SK-N-SH treated with all-trans-retinoic acid at 6 μM for 48 hours (cell line): ENCODE measurements around the gene PLCB4.

Experiments
- ATAC-seq: fragments of 200-7000 bp; cut with Tn5 transposase; 3 replicates; pipeline ENCODE4 v1.9.1; 2020; ENCODE audit warnings: mild to moderate bottlenecking, moderate library complexity
- BACH2 ChIP-seq: fragments of 250-450 bp; sonication (Bioruptor Pico); IDR thresholded peaks from 2 replicates; pipeline ENCODE4 v1.9.0; 2021; ENCODE audit warnings: mild to moderate bottlenecking, borderline replicate concordance
- CSDC2 ChIP-seq: fragments of 250-450 bp; sonication (Bioruptor Pico); IDR thresholded peaks from 2 replicates; pipeline ENCODE4 v1.5.0; 2020; ENCODE audit warnings: mild to moderate bottlenecking, moderate library complexity
- ESRRG ChIP-seq: fragments of 250-450 bp; sonication (Bioruptor Pico); IDR thresholded peaks from 2 replicates; pipeline ENCODE4 v1.6.1; 2021; ENCODE audit warnings: mild to moderate bottlenecking
- ISL1 ChIP-seq: fragments of 250-450 bp; sonication (Bioruptor Pico); IDR thresholded peaks from 2 replicates; pipeline ENCODE4 v2.1.2; 2022; ENCODE audit warnings: mild to moderate bottlenecking, moderate library complexity
- OSR1 ChIP-seq: fragments of 250-450 bp; sonication (Bioruptor Pico); IDR thresholded peaks from 2 replicates; pipeline ENCODE4 v1.8.0; 2022; ENCODE audit warnings: moderate library complexity, mild to moderate bottlenecking, inconsistent platforms
- PPARA ChIP-seq: fragments of 250-450 bp; sonication (Bioruptor Pico); IDR thresholded peaks from 2 replicates; pipeline ENCODE4 v1.5.0; 2020; ENCODE audit warnings: mild to moderate bottlenecking, borderline replicate concordance
- RARB ChIP-seq: fragments of 250-450 bp; sonication (Bioruptor Pico); IDR thresholded peaks from 2 replicates; pipeline ENCODE4 v1.8.0; 2021; ENCODE audit warnings: mild to moderate bottlenecking, moderate library complexity
- SNAI2 ChIP-seq: fragments of 250-450 bp; sonication (Bioruptor Pico); IDR thresholded peaks from 2 replicates; pipeline ENCODE4 v1.5.0; 2020; ENCODE audit warnings: mild to moderate bottlenecking, moderate library complexity
- TCF4 ChIP-seq: fragments of 250-450 bp; sonication (Bioruptor Pico); IDR thresholded peaks from 2 replicates; pipeline ENCODE4 v1.8.0; 2021; ENCODE audit warnings: mild to moderate bottlenecking, moderate library complexity, borderline replicate concordance
- TOX ChIP-seq: fragments of 250-450 bp; sonication (Bioruptor Pico); IDR thresholded peaks from 2 replicates; pipeline ENCODE4 v1.8.0; 2021; ENCODE audit warnings: mild to moderate bottlenecking, moderate library complexity, borderline replicate concordance
- ZC3H10 ChIP-seq: fragments of 250-450 bp; sonication (Bioruptor Pico); IDR thresholded peaks from 2 replicates; pipeline ENCODE4 v1.5.1; 2021; ENCODE audit warnings: mild to moderate bottlenecking, moderate library complexity
- ZFP3 ChIP-seq: fragments of 250-450 bp; sonication (Bioruptor Pico); IDR thresholded peaks from 2 replicates; pipeline ENCODE4 v1.5.0; 2020; ENCODE audit warnings: mild to moderate bottlenecking, moderate library complexity
- ZFP30 ChIP-seq: fragments of 450-650 bp; formaldehyde crosslinking; IDR thresholded peaks from 2 replicates; pipeline ENCODE4 v1.5.0; 2022; ENCODE audit warnings: mild to moderate bottlenecking, moderate library complexity
- ZNF565 ChIP-seq: fragments of 450-650 bp; formaldehyde crosslinking; conservative IDR thresholded peaks from 2 replicates; pipeline ENCODE4 v1.5.0; 2020; ENCODE audit warnings: low read depth, mild to moderate bottlenecking, moderate library complexity
- ZNF8 ChIP-seq: fragments of 450-650 bp; formaldehyde crosslinking; IDR thresholded peaks from 2 replicates; pipeline ENCODE4 v1.5.0; 2020; ENCODE audit warnings: mild to moderate bottlenecking, moderate library complexity
- TF ChIP-seq, protein P1 (sequence below): fragments of 250-450 bp; sonication (Bioruptor Pico); IDR thresholded peaks from 2 replicates; pipeline ENCODE4 v1.5.1; 2020; ENCODE audit warnings: low read depth, mild to moderate bottlenecking, moderate library complexity
- TF ChIP-seq, protein P2 (sequence below): fragments of 250-450 bp; sonication (Bioruptor Pico); IDR thresholded peaks from 2 replicates; pipeline ENCODE4 v1.5.1; 2021; ENCODE audit warnings: mild to moderate bottlenecking, moderate library complexity
- TF ChIP-seq, protein P3 (sequence below): fragments of 250-450 bp; sonication (Bioruptor Pico); IDR thresholded peaks from 2 replicates; pipeline ENCODE4 v1.8.0; 2020; ENCODE audit warnings: mild to moderate bottlenecking, moderate library complexity, borderline replicate concordance
- TF ChIP-seq, protein P4 (sequence below): fragments of 250-450 bp; sonication (Bioruptor Pico); IDR thresholded peaks from 2 replicates; pipeline ENCODE4 v1.8.0; 2021; ENCODE audit warnings: low read depth, mild to moderate bottlenecking, moderate library complexity, borderline replicate concordance

Gene PLCB4

DNA sequence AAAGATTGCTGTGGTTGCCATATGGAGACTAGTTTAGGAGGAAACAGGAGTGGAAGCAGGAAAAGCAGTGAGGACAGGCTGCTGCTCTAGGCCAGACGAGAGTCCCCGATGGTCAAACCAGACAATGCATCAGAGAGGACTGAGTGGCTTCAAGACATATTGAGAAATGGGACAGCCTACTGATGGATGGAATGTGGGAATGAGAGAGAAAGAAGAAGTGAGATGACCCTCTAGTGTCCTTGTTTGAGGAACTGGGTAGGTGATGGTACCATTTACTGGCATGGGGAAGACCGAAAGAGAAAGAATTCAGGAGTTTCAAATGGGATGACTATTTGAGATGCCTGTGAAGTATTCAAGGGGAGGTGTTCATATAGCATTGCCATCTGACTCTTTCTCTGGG is 333.7 kb downstream of the PLCB4 start:
- ATAC-seq: no peak
- TF ChIP-seq BACH2 (CRISPR knock-in tag) (no peak), ESRRG (no peak), RARB (CRISPR knock-in tag) (no peak), ZC3H10 (no peak), ZFP30 (no peak), PPARA (CRISPR knock-in tag) (no peak), ZFP3 (no peak), SNAI2 (no peak), TCF4 (no peak)
- TF ChIP-seq, protein P1, sequence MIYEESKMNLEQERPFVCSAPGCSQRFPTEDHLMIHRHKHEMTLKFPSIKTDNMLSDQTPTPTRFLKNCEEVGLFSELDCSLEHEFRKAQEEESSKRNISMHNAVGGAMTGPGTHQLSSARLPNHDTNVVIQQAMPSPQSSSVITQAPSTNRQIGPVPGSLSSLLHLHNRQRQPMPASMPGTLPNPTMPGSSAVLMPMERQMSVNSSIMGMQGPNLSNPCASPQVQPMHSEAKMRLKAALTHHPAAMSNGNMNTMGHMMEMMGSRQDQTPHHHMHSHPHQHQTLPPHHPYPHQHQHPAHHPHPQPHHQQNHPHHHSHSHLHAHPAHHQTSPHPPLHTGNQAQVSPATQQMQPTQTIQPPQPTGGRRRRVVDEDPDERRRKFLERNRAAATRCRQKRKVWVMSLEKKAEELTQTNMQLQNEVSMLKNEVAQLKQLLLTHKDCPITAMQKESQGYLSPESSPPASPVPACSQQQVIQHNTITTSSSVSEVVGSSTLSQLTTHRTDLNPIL: no peak
- TF ChIP-seq, protein P2, sequence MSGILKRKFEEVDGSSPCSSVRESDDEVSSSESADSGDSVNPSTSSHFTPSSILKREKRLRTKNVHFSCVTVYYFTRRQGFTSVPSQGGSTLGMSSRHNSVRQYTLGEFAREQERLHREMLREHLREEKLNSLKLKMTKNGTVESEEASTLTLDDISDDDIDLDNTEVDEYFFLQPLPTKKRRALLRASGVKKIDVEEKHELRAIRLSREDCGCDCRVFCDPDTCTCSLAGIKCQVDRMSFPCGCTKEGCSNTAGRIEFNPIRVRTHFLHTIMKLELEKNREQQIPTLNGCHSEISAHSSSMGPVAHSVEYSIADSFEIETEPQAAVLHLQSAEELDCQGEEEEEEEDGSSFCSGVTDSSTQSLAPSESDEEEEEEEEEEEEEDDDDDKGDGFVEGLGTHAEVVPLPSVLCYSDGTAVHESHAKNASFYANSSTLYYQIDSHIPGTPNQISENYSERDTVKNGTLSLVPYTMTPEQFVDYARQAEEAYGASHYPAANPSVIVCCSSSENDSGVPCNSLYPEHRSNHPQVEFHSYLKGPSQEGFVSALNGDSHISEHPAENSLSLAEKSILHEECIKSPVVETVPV (CRISPR knock-in tag): no peak

DNA sequence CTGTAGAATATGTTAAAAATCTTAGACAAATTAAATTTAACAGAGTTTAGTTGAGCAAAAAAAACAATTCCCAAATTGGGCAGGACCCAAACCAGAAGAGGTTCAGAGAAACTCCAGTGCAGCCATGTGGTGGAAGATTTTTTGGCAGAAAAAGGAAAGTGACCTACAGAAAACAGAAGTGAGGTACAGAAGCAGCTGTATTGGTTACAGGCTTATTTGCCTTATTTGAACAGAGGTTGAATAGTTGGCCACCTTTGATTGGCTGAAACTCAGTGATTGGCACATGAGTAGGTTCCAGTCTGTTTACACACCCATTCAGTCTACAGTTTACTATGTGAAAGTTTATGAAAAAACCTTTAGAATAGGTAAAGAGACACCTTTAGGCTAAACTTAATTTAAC is 334.6 kb downstream of the PLCB4 start:
- ATAC-seq: no peak
- TF ChIP-seq PPARA (CRISPR knock-in tag) (no peak), ZNF8 (no peak), SNAI2 (no peak), RARB (CRISPR knock-in tag) (no peak), ISL1 (CRISPR knock-in tag) (no peak), CSDC2 (CRISPR knock-in tag) (no peak), ZFP30 (no peak), OSR1 (CRISPR knock-in tag) (no peak), TOX (CRISPR knock-in tag) (no peak), BACH2 (CRISPR knock-in tag) (no peak), ZFP3 (no peak)
- TF ChIP-seq, protein P1: no peak
- TF ChIP-seq, protein P2 (CRISPR knock-in tag): no peak

DNA sequence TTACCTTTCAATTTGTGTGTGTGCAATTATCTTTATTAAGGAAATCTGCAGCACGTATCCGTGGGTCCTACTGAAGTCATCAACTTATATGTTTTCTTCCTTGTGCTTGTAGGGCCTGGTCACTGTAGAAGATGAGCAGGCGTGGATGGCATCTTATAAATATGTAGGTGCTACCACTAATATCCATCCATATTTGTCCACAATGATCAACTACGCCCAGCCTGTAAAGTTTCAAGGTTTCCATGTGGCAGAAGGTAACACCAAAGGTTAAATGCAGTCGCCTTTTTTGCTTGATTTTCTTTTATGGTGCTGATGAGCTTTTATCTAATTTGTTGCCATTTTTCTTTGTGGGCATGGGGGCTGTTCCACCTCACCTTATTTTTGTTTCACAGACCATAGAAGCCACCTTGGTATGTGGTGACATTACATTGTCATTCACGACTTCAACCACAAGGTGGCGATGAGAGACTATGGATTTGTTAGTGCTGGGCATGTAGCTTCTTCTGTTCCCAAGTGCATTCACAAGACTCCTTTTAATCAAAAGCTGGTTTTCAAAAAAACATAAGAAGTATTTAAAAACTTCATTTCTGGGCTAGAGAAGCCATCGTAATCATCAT is 339.0 kb downstream of the PLCB4 start:
- TF ChIP-seq BACH2 (CRISPR knock-in tag) (no peak), ZNF565 (no peak), TCF4 (no peak), ESRRG (no peak)
- ATAC-seq: peak; percentile 95

DNA sequence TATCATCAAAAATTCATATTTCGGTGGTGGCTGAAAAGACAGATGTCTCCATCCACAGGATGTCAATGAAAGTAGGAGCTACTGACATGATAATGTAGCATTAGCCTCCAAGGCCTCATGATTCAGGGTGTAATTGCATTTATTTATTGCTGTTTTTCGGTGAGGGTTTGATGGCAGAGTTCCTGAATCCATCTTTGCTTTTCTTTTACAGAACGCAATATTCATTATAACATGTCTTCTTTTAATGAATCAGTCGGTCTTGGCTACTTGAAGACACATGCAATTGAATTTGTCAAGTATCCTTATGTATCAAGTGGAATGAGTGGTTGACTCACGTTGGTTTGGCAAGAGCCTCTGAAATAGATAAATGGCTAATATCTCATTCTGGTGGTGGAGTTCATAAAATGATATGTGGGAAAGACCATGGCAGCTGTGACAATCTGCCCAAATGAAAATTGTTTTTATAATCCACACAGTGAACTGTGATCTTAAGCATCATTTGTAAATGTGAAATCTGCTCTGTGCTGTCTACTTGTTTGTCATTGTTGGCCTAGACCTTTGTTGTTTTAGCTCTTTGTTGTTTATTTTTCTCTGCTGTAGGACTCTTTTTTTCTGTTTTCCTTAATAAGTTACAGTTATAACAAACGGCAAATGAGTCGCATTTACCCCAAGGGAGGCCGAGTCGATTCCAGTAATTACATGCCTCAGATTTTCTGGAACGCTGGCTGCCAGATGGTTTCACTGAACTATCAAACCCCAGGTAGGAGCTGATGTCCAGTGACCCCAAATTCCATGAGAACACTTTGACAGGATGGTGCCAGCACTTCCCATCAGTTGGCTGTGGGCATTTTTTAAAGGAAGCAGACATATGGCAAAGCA is 339.8 kb downstream of the PLCB4 start:
- peak; percentile 72 for ATAC-seq
- TF ChIP-seq ISL1 (CRISPR knock-in tag): peak; percentile 75
- TF ChIP-seq ZNF565: no peak
- TF ChIP-seq, protein P3, sequence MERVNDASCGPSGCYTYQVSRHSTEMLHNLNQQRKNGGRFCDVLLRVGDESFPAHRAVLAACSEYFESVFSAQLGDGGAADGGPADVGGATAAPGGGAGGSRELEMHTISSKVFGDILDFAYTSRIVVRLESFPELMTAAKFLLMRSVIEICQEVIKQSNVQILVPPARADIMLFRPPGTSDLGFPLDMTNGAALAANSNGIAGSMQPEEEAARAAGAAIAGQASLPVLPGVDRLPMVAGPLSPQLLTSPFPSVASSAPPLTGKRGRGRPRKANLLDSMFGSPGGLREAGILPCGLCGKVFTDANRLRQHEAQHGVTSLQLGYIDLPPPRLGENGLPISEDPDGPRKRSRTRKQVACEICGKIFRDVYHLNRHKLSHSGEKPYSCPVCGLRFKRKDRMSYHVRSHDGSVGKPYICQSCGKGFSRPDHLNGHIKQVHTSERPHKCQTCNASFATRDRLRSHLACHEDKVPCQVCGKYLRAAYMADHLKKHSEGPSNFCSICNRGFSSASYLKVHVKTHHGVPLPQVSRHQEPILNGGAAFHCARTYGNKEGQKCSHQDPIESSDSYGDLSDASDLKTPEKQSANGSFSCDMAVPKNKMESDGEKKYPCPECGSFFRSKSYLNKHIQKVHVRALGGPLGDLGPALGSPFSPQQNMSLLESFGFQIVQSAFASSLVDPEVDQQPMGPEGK: peak; percentile 10; the same call in 1 of the 2 replicates
- TF ChIP-seq RARB (CRISPR knock-in tag): no peak
- TF ChIP-seq, protein P4, sequence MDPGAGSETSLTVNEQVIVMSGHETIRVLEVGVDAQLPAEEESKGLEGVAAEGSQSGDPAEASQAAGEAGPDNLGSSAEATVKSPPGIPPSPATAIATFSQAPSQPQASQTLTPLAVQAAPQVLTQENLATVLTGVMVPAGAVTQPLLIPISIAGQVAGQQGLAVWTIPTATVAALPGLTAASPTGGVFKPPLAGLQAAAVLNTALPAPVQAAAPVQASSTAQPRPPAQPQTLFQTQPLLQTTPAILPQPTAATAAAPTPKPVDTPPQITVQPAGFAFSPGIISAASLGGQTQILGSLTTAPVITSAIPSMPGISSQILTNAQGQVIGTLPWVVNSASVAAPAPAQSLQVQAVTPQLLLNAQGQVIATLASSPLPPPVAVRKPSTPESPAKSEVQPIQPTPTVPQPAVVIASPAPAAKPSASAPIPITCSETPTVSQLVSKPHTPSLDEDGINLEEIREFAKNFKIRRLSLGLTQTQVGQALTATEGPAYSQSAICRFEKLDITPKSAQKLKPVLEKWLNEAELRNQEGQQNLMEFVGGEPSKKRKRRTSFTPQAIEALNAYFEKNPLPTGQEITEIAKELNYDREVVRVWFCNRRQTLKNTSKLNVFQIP (CRISPR knock-in tag): peak; percentile 61; the same call in 1 of the 2 replicates
- peak; percentile 55; the same call in 1 of the 2 replicates for TF ChIP-seq TOX (CRISPR knock-in tag)
- peak; percentile 77 for TF ChIP-seq ZC3H10
- TF ChIP-seq, protein P1: no peak
- TF ChIP-seq, all 23 proteins: peak for 5
